B cell (primary cell): ENCODE data around the gene RLN3. TPM values are rescaled to one million over a fixed set of nuclear protein-coding genes. Genes with fewer than 3 reads are reported as not detected.

Source experiments
- ATAC-seq: fragments of 200-7000 bp; cut with Tn5 transposase; one replicate; pipeline ENCODE4 v1.10.0; 2021; ENCODE audit warnings: low read depth, mild to moderate bottlenecking, moderate number of reproducible peaks, moderate library complexity
- CTCF ChIA-PET: fragments of 350-600 bp; sonication (Branson Sonifier 250); formaldehyde crosslinking; loops from one replicate; lab custom pipeline; 2021; ENCODE audit warnings: antibody characterized with exemption, inconsistent platforms; lab: Charles Lee
- POLR2A ChIA-PET: fragments of 350-600 bp; sonication (Branson Sonifier 250); formaldehyde crosslinking; loops from one replicate; lab custom pipeline; 2021; ENCODE audit warnings: antibody characterized with exemption; lab: Charles Lee
- DNase-seq: peaks from one replicate; pipeline ENCODE4 v3.0.0; 2013
- H2AFZ ChIP-seq: 2 replicates; pipeline ENCODE4 v1.6.1; 2012; ENCODE audit warnings: mild to moderate bottlenecking, low read depth, low read length; ENCODE audit not compliant: insufficient read depth, poor library complexity, severe bottlenecking
- H3K27ac ChIP-seq, 2 donors: 1 replicate in 1 of 2; 2 replicates in 1 of 2; pipeline ENCODE4 v1.5.1; 2012 to 2013; ENCODE audit warnings: low read length in 2 of 2, mild to moderate bottlenecking in 2 of 2, moderate library complexity in 1 of 2
- H3K27me3 ChIP-seq, 4 experiments: fragments of 200-600 bp in 1 of 4; sonication (generic) in 1 of 4; replicated peaks in 1 of 4; 1 replicate in 2 of 4; 2 replicates in 2 of 4; pipeline versions ENCODE4 v1.6.1 to v1.7.0; 2013 to 2016; ENCODE audit warnings: low read length in 3 of 4, mild to moderate bottlenecking in 2 of 4, mixed read lengths in 1 of 4, moderate library complexity in 1 of 4; ENCODE audit not compliant: insufficient read depth in 4 of 4, control insufficient read depth in 3 of 4; ENCODE audit errors: control extremely low read depth in 1 of 4
- H3K36me3 ChIP-seq, 2 experiments: replicated peaks in 1 of 2; 1 replicate in 1 of 2; 2 replicates in 1 of 2; pipeline versions ENCODE4 v1.6.1 to v1.7.1; 2013; ENCODE audit warnings: low read length in 1 of 2; ENCODE audit not compliant: insufficient read depth in 2 of 2, control insufficient read depth in 1 of 2; ENCODE audit errors: control extremely low read depth in 1 of 2, extremely low read depth in 1 of 2
- H3K4me1 ChIP-seq, 2 donors: fragments of 200-600 bp in 1 of 2; sonication (generic) in 1 of 2; 1 replicate in 1 of 2; 2 replicates in 1 of 2; pipeline versions ENCODE4 v1.5.1 to v1.6.1; 2013 to 2017; ENCODE audit warnings: low read length in 2 of 2; ENCODE audit not compliant: control insufficient read depth in 2 of 2, insufficient read depth in 2 of 2
- H3K4me2 ChIP-seq: replicated peaks from 2 replicates; pipeline ENCODE3; 2012; ENCODE audit warnings: mild to moderate bottlenecking, low read depth, low read length; ENCODE audit not compliant: poor library complexity, severe bottlenecking
- H3K4me3 ChIP-seq, 5 experiments: fragments of 200-600 bp in 1 of 5; sonication (generic) in 1 of 5; 1 replicate in 3 of 5; 2 replicates in 2 of 5; pipeline versions ENCODE4 v1.5.1 to v1.7.0; 2011 to 2016; ENCODE audit warnings: low read length in 4 of 5, mild to moderate bottlenecking in 4 of 5, low read depth in 2 of 5, control low read depth in 1 of 5, moderate library complexity in 1 of 5; ENCODE audit not compliant: insufficient read depth in 1 of 5; ENCODE audit errors: control extremely low read depth in 1 of 5, extremely low read depth in 1 of 5
- H3K79me2 ChIP-seq: fragments of 200-600 bp; sonication (generic); one replicate; pipeline ENCODE4 v1.6.0; 2016; ENCODE audit warnings: low read length; ENCODE audit not compliant: control insufficient read depth, insufficient read depth
- H3K9ac ChIP-seq: fragments of 200-600 bp; sonication (generic); 2 replicates; pipeline ENCODE4 v1.6.1; 2017; ENCODE audit warnings: mild to moderate bottlenecking, low read length, moderate library complexity
- H3K9me3 ChIP-seq, 3 donors: one replicate each; pipeline versions ENCODE4 v1.6.1 to v1.7.1; 2013; ENCODE audit warnings: low read length in 2 of 3; ENCODE audit not compliant: control insufficient read depth in 2 of 3, insufficient read depth in 1 of 3; ENCODE audit errors: control extremely low read depth in 1 of 3
- H4K20me1 ChIP-seq: 2 replicates; pipeline ENCODE4 v1.6.0; 2012; ENCODE audit warnings: mild to moderate bottlenecking, low read length; ENCODE audit not compliant: insufficient read depth, control insufficient read depth, poor library complexity, severe bottlenecking
- H3K27ac Mint-ChIP-seq: one replicate; pipeline ENCODE4 v1.8.0; 2021; ENCODE audit warnings: mixed read lengths
- H3K27me3 Mint-ChIP-seq: one replicate; pipeline ENCODE4 v1.8.0; 2021; ENCODE audit warnings: mixed read lengths
- H3K4me1 Mint-ChIP-seq: one replicate; pipeline ENCODE4 v1.8.0; 2021; ENCODE audit warnings: mixed read lengths
- H3K4me3 Mint-ChIP-seq: one replicate; pipeline ENCODE4 v1.8.0; 2021; ENCODE audit warnings: mixed read lengths
- H3K9me3 Mint-ChIP-seq: one replicate; pipeline ENCODE4 v1.8.0; 2022; ENCODE audit warnings: mixed read lengths; ENCODE audit not compliant: insufficient read depth
- EZH2 ChIP-seq: IDR thresholded peaks from 2 replicates; pipeline ENCODE4 v1.6.1; 2012; ENCODE audit warnings: borderline replicate concordance, low read depth, mild to moderate bottlenecking, moderate library complexity, low read length; ENCODE audit not compliant: insufficient read depth, poor library complexity, severe bottlenecking
- WGBS: methylation state at CpG from one replicate; pipeline ENCODE4 v1.1.5; 2013; ENCODE audit warnings: missing lambda C conversion rate; ENCODE audit not compliant: insufficient coverage; 5-methylcytosine and 5-hydroxymethylcytosine counted together
- intact Hi-C: fragments of 100-400 bp; cut with micrococcal nuclease; formaldehyde crosslinking; loops from one replicate; pipeline ENCODE4 v1.10.0; 2022
- polyA plus RNA-seq: library from polyadenylated mRNA; depleted of rRNA; stranded (reverse); fragments of >200 nt; gene quantifications from 2 replicates; pipeline ENCODE4 v1.2.3, GENCODE V29; 2012
- total RNA-seq, 2 donors: library from RNA; stranded (reverse); fragments of 120-200 nt in 1 of 2; gene quantifications; 1 replicate in 1 of 2; 2 replicates in 1 of 2; pipeline versions ENCODE4 v1.2.3 to v1.2.4, GENCODE V29; 2013 to 2022
- TF ChIP-seq, protein P1 (sequence below): fragments of 200-600 bp; IDR thresholded peaks from one replicate; pipeline ENCODE4 v1.8.0; 2022; ENCODE audit warnings: antibody characterized with exemption, mild to moderate bottlenecking

The RLN3 gene
- total and polyA plus RNA-seq, 2 donors (not counting 1 experiment from before 2014, with no cell fraction given): 0.42 TPM; not detected in 1

DNA sequence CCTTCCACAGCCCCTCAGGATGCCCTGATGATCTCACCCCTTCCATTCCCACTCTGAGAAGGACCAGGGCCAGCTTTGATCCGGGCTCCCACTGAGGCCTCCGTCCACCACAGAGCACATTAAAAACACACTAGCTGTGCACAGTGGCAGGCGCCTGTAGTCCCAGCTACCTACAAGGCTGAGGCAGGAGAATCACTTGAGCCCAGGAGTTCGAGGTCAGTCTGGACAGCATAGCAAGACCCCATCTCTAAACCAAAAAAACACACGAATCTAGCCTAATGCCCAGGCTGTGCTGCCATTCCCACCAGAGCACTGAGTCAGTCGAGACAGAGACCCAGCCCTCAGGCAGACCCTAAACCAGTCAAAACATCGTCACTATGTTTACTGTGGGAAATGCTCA is 35.9 kb upstream of the RLN3 start:
- H3K9me3 ChIP-seq: no peaks in the 10 kb centered on the region
- ChIA-PET POLR2A (interaction anchor here (1.1 kb wide), 1 partner anchor 13 kb away, joined by 5 read pairs; no protein-coding TSS in a partner anchor), CTCF (interaction anchor here (0.9 to 2.0 kb wide), 3 partner anchors 11 to 56 kb away, joined by 3 to 8 read pairs (median 3); no protein-coding TSS in a partner anchor)
- ATAC-seq (no peak), DNase-seq (no peak)
- peaks cover 14 to 15% of the 10 kb centered on the region in 2 donors for H3K4me1 ChIP-seq
- H3K4me3 ChIP-seq: no peak overlapping the region
- Mint-ChIP-seq H3K27me3 (no peaks in the 10 kb centered on the region), H3K4me3 (no peak overlapping the region), H3K27ac (no peak overlapping the region), H3K4me1 (peaks cover 20% of the 10 kb centered on the region), H3K9me3 (no peaks in the 10 kb centered on the region)
- H3K27me3 ChIP-seq: no peaks in the 10 kb centered on the region
- WGBS: 98% methylated on average over 7 of the region's 7 CpGs
- H3K27ac ChIP-seq: no peak overlapping the region
- H3K79me2 ChIP-seq: peaks cover 88% of the 10 kb centered on the region
- H3K36me3 ChIP-seq: peaks cover 0 to 44% of the 10 kb centered on the region in 2 experiments
- TF ChIP-seq, protein P1, sequence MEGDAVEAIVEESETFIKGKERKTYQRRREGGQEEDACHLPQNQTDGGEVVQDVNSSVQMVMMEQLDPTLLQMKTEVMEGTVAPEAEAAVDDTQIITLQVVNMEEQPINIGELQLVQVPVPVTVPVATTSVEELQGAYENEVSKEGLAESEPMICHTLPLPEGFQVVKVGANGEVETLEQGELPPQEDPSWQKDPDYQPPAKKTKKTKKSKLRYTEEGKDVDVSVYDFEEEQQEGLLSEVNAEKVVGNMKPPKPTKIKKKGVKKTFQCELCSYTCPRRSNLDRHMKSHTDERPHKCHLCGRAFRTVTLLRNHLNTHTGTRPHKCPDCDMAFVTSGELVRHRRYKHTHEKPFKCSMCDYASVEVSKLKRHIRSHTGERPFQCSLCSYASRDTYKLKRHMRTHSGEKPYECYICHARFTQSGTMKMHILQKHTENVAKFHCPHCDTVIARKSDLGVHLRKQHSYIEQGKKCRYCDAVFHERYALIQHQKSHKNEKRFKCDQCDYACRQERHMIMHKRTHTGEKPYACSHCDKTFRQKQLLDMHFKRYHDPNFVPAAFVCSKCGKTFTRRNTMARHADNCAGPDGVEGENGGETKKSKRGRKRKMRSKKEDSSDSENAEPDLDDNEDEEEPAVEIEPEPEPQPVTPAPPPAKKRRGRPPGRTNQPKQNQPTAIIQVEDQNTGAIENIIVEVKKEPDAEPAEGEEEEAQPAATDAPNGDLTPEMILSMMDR: no peak
- TF ChIP-seq EZH2: no peak
- H2AFZ ChIP-seq: no peak overlapping the region
- no peak overlapping the region for H3K9ac ChIP-seq
- peaks cover 15% of the 10 kb centered on the region for H4K20me1 ChIP-seq
- H3K4me2 ChIP-seq: no peak overlapping the region
- intact Hi-C loops: no loop called here

GRCh38 chr19:13993590-13994300 is 34.2 kb upstream of the RLN3 start:
- no peak overlapping the region for H3K4me2 ChIP-seq
- no peak overlapping the region for H3K9ac ChIP-seq
- WGBS: 96% methylated on average over 14 of the region's 22 CpGs
- no peak overlapping the region for H3K27ac Mint-ChIP-seq
- H3K27ac ChIP-seq: no peak overlapping the region
- no peaks in the 10 kb centered on the region for H3K27me3 ChIP-seq
- no peak for TF ChIP-seq EZH2
- TF ChIP-seq, protein P1: no peak
- peaks cover 93% of the 10 kb centered on the region for H3K79me2 ChIP-seq
- DNase-seq (no peak), ATAC-seq (no peak)
- peaks cover 0 to 3% (median 2%) of the 10 kb centered on the region in 3 donors for H3K9me3 ChIP-seq
- H3K4me1 ChIP-seq: no peaks in the 10 kb centered on the region
- POLR2A ChIA-PET: interaction anchor here (0.7 kb wide), 2 partner anchors 9 to 1770 kb away, joined by 3 to 5 read pairs; no protein-coding TSS in a partner anchor
- no peaks in the 10 kb centered on the region for H3K27me3 Mint-ChIP-seq
- H2AFZ ChIP-seq: no peak overlapping the region
- intact Hi-C loops: no loop called here
- CTCF ChIA-PET: interaction anchor here (2.0 kb wide), 1 partner anchor 9 kb away, joined by 8 read pairs; no protein-coding TSS in a partner anchor
- H3K4me3 ChIP-seq: no peak overlapping the region
- H3K4me3 Mint-ChIP-seq: no peak overlapping the region
- H3K36me3 ChIP-seq: peaks cover 0 to 57% of the 10 kb centered on the region in 2 experiments
- peaks cover 21% of the 10 kb centered on the region for H4K20me1 ChIP-seq
- no peaks in the 10 kb centered on the region for H3K9me3 Mint-ChIP-seq
- H3K4me1 Mint-ChIP-seq: peaks cover 11% of the 10 kb centered on the region
